Tibial nerve (tissue), 4 donors: ENCODE measurements around the gene PEX1. TPM values are rescaled to one million over a fixed set of nuclear protein-coding genes. Genes with fewer than 3 reads are reported as not detected.
A peak's percentile ranks its signal among the peaks of the same experiment; 100 is the strongest.
"Not testable (repeated sequence)": the region's sequence is repeated elsewhere in the genome, so short reads cannot be mapped to it uniquely, and the experiment has no call there.

Experiments
- DNase-seq, 2 donors: peaks; one replicate each; pipeline ENCODE4 v3.0.0-alpha.2; 2019; ENCODE audit warnings: low spot score in 2 of 2
- H3K27ac ChIP-seq, 4 donors: fragments of 200-600 bp; sonication (generic) in 3 of 4; one replicate each; pipeline ENCODE4 v1.5.1; 2017 to 2019; ENCODE audit warnings: mild to moderate bottlenecking in 1 of 4
- H3K27me3 ChIP-seq, 2 donors: fragments of 200-600 bp; sonication (generic) in 1 of 2; one replicate each; pipeline versions ENCODE4 v1.5.1 to v1.6.0; 2017 to 2019
- H3K36me3 ChIP-seq, 3 donors: fragments of 200-600 bp; sonication (generic); one replicate each; pipeline ENCODE4 v1.5.1; 2018 to 2019
- H3K4me1 ChIP-seq, 4 donors: fragments of 200-600 bp; sonication (generic) in 3 of 4; one replicate each; pipeline ENCODE4 v1.5.1; 2017 to 2019
- H3K4me3 ChIP-seq, 4 donors: fragments of 200-600 bp; sonication (generic) in 3 of 4; one replicate each; pipeline ENCODE4 v1.5.1; 2017 to 2019; ENCODE audit warnings: mild to moderate bottlenecking in 1 of 4, moderate library complexity in 1 of 4
- H3K9me3 ChIP-seq, 4 donors: fragments of 200-600 bp; sonication (generic) in 3 of 4; one replicate each; pipeline ENCODE4 v1.5.1; 2017 to 2019
- EP300 ChIP-seq, 2 donors: sonication (generic); formaldehyde crosslinking; IDR thresholded peaks; one replicate each; pipeline ENCODE4 v1.6.1; 2017; ENCODE audit warnings: antibody characterized with exemption in 2 of 2, mild to moderate bottlenecking in 1 of 2
- POLR2A ChIP-seq, 2 donors: fragments of 450-650 bp; IDR thresholded peaks; one replicate each; pipeline ENCODE4 v1.6.1; 2017; ENCODE audit warnings: antibody characterized with exemption in 2 of 2, mild to moderate bottlenecking in 2 of 2, moderate library complexity in 2 of 2
- WGBS, 2 donors: methylation state at CpG; one replicate each; pipeline ENCODE4 v1.1.5; 2018; 5-methylcytosine and 5-hydroxymethylcytosine counted together
- total RNA-seq, 4 donors: library from RNA; depleted of rRNA; stranded (reverse); fragments of >200 nt; gene quantifications; one replicate each; pipeline ENCODE4 v1.1.0, GENCODE V29; 2016
- TF ChIP-seq, protein P1 (sequence below), 5 experiments: fragments of 200-600 bp in 3 of 5; fragments of 450-650 bp in 2 of 5; sonication (generic) in 3 of 5; IDR thresholded peaks; one replicate each; pipeline ENCODE4 v1.5.1; 2016 to 2019; ENCODE audit warnings: antibody characterized with exemption in 5 of 5, mild to moderate bottlenecking in 3 of 5, moderate library complexity in 2 of 5

Gene PEX1
- total RNA-seq, 4 donors from 2014 or later = 18.4 to 24.6 (median 20.7) TPM

DNA sequence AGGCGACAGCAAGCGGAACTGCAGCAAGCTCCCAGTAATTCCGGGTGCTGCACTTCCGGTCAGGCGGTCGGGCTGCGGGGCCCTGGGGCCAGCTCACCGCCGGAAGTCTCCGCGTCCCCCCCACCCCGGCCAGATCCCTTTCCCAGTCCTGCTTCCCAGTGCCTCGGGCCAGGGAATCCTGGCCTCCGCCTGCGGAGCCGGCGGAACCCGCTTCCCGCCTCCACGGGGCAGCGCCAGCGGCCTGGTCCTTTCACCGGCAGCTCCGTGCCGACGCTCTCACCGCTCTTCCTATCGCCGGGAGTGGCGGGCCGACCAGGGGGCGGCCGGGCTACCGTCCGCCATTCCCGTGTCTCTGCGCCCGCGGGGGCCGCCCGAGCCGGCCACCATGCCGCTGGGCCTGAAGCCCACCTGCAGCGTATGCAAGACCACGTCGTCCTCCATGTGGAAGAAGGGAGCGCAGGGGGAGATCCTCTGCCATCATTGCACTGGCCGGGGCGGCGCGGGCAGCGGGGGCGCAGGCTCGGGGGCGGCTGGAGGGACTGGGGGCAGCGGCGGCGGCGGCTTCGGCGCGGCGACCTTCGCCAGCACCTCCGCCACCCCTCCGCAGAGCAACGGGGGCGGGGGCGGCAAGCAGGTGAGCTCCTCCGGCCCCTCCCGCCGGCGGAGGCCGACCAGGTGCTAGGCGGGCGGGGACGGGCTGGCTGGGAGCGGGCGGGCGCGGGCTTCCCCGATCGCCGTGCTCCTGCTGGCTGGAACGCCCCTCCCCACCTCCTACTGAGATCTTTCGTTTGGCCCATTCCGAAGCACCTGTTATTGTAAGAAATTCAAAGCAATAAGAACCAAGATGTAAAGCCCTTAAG lies 80.7 kb downstream of the PEX1 start, which contains the start of gene GATAD1:
Gene GATAD1 (plus strand): TSS at position 138 of the 860 bp plus-strand sequence. CDS start 248 bp downstream, at position 386.
- H3K9me3 ChIP-seq = no peaks in the 10 kb centered on the region
- peak; percentile 72 to 80 for DNase-seq
- WGBS, 2 donors = 0% methylated on average over 31 to 48 of the region's 87 CpGs
- peaks cover 0 to 31% (median 0%) of the 10 kb centered on the region in 3 donors for H3K36me3 ChIP-seq
- TF ChIP-seq EP300 (IDR thresholded peaks at IDR 0.05) (peak; percentile 60 to 91), POLR2A (IDR thresholded peaks at IDR 0.05) (peak in 1 of 2 donors; percentile 77)
- TF ChIP-seq, protein P1, sequence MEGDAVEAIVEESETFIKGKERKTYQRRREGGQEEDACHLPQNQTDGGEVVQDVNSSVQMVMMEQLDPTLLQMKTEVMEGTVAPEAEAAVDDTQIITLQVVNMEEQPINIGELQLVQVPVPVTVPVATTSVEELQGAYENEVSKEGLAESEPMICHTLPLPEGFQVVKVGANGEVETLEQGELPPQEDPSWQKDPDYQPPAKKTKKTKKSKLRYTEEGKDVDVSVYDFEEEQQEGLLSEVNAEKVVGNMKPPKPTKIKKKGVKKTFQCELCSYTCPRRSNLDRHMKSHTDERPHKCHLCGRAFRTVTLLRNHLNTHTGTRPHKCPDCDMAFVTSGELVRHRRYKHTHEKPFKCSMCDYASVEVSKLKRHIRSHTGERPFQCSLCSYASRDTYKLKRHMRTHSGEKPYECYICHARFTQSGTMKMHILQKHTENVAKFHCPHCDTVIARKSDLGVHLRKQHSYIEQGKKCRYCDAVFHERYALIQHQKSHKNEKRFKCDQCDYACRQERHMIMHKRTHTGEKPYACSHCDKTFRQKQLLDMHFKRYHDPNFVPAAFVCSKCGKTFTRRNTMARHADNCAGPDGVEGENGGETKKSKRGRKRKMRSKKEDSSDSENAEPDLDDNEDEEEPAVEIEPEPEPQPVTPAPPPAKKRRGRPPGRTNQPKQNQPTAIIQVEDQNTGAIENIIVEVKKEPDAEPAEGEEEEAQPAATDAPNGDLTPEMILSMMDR (IDR thresholded peaks at IDR 0.05) = peak in 4 of 5 experiments; percentile 91 to 96 (median 95)
- peaks cover 0 to 14% (median 7%) of the 10 kb centered on the region in 4 donors for H3K4me1 ChIP-seq
- no peaks in the 10 kb centered on the region for H3K27me3 ChIP-seq
- peak within 1 kb of the TSS; percentile 85 to 100 (median 94) for H3K4me3 ChIP-seq
- peak within 1 kb of the TSS; percentile 94 to 96 (median 95) for H3K27ac ChIP-seq

DNA sequence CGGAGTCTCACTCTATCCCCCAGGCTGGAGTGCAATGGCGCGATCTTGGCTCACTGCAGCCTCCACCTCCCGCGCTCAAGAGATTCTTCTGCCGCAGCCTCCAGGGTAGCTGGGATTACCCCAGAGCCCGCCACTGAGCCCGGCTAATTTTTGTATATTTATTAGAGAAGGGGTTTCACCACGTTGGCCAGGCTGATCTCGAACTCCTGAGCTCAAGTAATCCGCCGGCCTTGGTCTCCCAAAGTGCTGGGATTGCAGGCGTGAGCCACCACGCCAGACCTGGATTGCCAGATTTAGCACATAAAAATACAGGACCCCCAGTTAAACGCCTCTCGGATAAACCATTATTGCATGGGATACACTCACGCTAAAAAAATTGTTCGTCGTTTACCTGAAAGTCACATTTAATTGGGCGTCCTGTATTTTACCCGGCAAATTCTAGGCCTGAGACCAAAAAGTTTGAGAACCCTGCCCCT lies 81.4 kb downstream of the PEX1 start:
- no peak for TF ChIP-seq POLR2A (IDR thresholded peaks at IDR 0.05)
- TF ChIP-seq, protein P1 (IDR thresholded peaks at IDR 0.05) = peak in 1 of 5 experiments; percentile 92
- no peak for TF ChIP-seq EP300 (IDR thresholded peaks at IDR 0.05)
- no peak for DNase-seq
- H3K36me3 ChIP-seq = peaks cover 0 to 25% (median 0%) of the 10 kb centered on the region in 3 donors
- peak overlapping the region in 3 of 4 donors; percentile 94 to 96 (median 95) for H3K27ac ChIP-seq
- WGBS, 2 donors = 56 to 58% methylated on average over 21 of the region's 21 CpGs
- no peaks in the 10 kb centered on the region for H3K9me3 ChIP-seq
- no peaks in the 10 kb centered on the region for H3K27me3 ChIP-seq
- H3K4me3 ChIP-seq = peak overlapping the region in 3 of 4 donors; percentile 85 to 100 (median 94)
- peaks cover 0 to 14% (median 7%) of the 10 kb centered on the region in 4 donors for H3K4me1 ChIP-seq

DNA sequence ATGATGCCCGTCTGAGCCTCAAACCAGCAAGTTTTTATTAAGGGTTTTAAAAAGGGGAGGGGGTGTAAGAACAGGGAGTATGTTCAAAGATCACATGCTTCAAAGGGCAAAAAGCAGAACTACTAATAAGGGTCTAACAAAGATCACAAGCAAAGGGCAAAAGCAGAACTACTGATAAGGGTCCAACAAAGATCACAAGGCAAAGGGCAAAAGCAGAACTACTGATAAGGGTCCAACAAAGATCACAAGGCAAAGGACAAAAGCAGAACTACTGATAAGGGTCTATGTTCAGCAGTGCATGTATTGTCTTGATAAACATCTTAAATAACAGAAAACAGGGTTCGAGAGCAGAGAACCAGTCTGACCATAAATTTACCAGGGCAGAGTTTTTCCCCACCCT lies 85.6 kb downstream of the PEX1 start:
- not testable (repeated sequence) for H3K9me3 ChIP-seq, DNase-seq, H3K4me3 ChIP-seq, H3K27ac ChIP-seq, H3K36me3 ChIP-seq, H3K4me1 ChIP-seq, H3K27me3 ChIP-seq
- 76 to 79% methylated on average over 2 of the region's 2 CpGs for whole genome bisulfite sequencing, 2 donors

DNA sequence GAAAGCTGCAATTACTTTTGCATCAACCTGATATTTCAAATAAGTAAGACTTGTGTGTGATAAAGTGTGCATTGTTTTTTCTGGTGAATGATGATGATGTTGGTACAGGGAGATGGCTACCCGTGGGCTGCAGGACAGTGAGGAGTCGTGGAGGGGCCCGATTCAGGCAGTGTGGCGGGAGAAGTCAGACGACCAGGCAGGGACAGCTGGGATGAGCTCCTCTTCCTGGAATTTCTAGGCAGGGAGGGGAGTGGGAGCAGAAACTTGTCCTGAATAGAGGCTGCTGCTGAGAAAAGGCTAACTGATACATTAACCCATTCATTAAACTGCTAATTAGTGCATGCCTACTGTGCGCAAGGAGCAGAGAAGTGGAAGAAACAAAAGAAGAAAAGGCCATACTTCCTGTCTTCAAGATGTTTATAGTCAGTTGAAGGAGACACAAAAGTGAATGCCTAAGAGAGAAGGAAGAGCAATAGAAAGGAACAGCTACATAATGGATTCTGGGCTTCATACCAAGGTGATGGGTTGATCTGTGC lies 90.3 kb downstream of the PEX1 start:
- DNase-seq = no peak
- Histone ChIP-seq H3K9me3 (no peaks in the 10 kb centered on the region), H3K36me3 (no peaks in the 10 kb centered on the region), H3K27me3 (no peaks in the 10 kb centered on the region), H3K4me3 (no peak overlapping the region), H3K27ac (no peak overlapping the region), H3K4me1 (no peaks in the 10 kb centered on the region)
- TF ChIP-seq EP300 (IDR thresholded peaks at IDR 0.05) (no peak), POLR2A (IDR thresholded peaks at IDR 0.05) (no peak)
- TF ChIP-seq, protein P1 (IDR thresholded peaks at IDR 0.05) = no peak
- WGBS, 2 donors = 63 to 65% methylated on average over 6 of the region's 6 CpGs

Other genes starting within 250 kb of the PEX1 start
- 10 to 100 TPM; 46.8 to 91.2 (median 55.9) TPM for gene GATAD1, start 81.0 kb downstream of the PEX1 start, total RNA-seq
- not detected for gene ERVW-1, start 50.6 kb downstream of the PEX1 start, total RNA-seq
- 10 to 100 TPM in 3 of 4 donors, 1 to 10 TPM in 1; 8.5 to 16.3 (median 12.8) TPM for gene RBM48, start 275 bp upstream of the PEX1 start, total RNA-seq
- gene FAM133B, start 61.9 kb upstream of the PEX1 start, total RNA-seq = 10 to 100 TPM; 12.6 to 26.4 (median 22.9) TPM